C4-2B (cell line): ENCODE data around the gene FAM210A.

Source experiments
- H3K27ac ChIP-seq: fragments of 450-650 bp; 2 replicates; pipeline ENCODE4 v1.5.1; 2017
- CTCF ChIP-seq: fragments of 450-650 bp; conservative IDR thresholded peaks from 2 replicates; pipeline ENCODE4 v1.5.1; 2017; ENCODE audit warnings: mild to moderate bottlenecking
- ZFX ChIP-seq: fragments of 450-650 bp; IDR thresholded peaks from 2 replicates; pipeline ENCODE4 v1.6.1; 2017

The FAM210A gene

GRCh38 chr18:13653746-13654433 lies 72.5 kb downstream of the FAM210A start:
- no peak overlapping the region for H3K27ac ChIP-seq
- TF ChIP-seq CTCF: no peak
- TF ChIP-seq ZFX: no peak

- no peak overlapping the region for H3K27ac ChIP-seq
- no peak for TF ChIP-seq CTCF
- TF ChIP-seq ZFX: no peak
Measured at GRCh38 chr18:13649397-13650390, 76.7 kb downstream of the FAM210A start.

- TF ChIP-seq CTCF (no peak), ZFX (no peak)
- no peak overlapping the region for H3K27ac ChIP-seq
Measured at GRCh38 chr18:13647761-13648160, 78.6 kb downstream of the FAM210A start.

- H3K27ac ChIP-seq: no peak overlapping the region
- TF ChIP-seq ZFX (no peak), CTCF (no peak)
Measured at GRCh38 chr18:13646633-13647032, 79.7 kb downstream of the FAM210A start.

- no peak overlapping the region for H3K27ac ChIP-seq
- no peak for TF ChIP-seq CTCF
- TF ChIP-seq ZFX: no peak
Measured at GRCh38 chr18:13645093-13645492, 81.3 kb downstream of the FAM210A start.

GRCh38 chr18:13643261-13643751 lies 83.1 kb downstream of the FAM210A start:
- no peak overlapping the region for H3K27ac ChIP-seq
- TF ChIP-seq CTCF (no peak), ZFX (no peak)

- TF ChIP-seq ZFX (no peak), CTCF (no peak)
- no peak overlapping the region for H3K27ac ChIP-seq
Measured at GRCh38 chr18:13642440-13642827, 83.9 kb downstream of the FAM210A start.
